HepG2 (cell line): ENCODE measurements around the gene PSMD1. TPM values are rescaled to one million over a fixed set of nuclear protein-coding genes. Genes with fewer than 3 reads are reported as not detected.

Experiments used
- ATAC-seq: fragments of 200-7000 bp; cut with Tn5 transposase; 3 replicates; pipeline ENCODE4 v1.9.1; 2020; ENCODE audit warnings: mild to moderate bottlenecking, moderate library complexity
- BruUV-seq: library from RNA; stranded (reverse); fragments of 400-500 nt; replicated peaks from 2 replicates; lab custom pipeline; 2021; lab: Mats Ljungman, UMichigan
- CTCF ChIA-PET: fragments of 300-600 bp; formaldehyde crosslinking; extraction: SDS; loops from one replicate; lab custom pipeline; 2021; ENCODE audit warnings: low total read pairs, inconsistent platforms, low intra/inter-chr PET ratio; lab: Yijun Ruan, JAX
- POLR2A ChIA-PET: fragments of 350-600 bp; sonication (Branson Sonifier 250); formaldehyde crosslinking; loops from one replicate; lab custom pipeline; 2020; ENCODE audit warnings: antibody characterized with exemption, inconsistent platforms; lab: Yijun Ruan, JAX
- DNase-seq: peaks from one replicate; pipeline ENCODE4 v3.0.0-alpha.2; 2015; ENCODE audit warnings: low spot score
- FAIRE-seq: peaks from 3 replicates; lab custom pipeline; 2011; peaks lifted over from hg19 to GRCh38; lab: Jason Lieb, UNC
- H2AFZ ChIP-seq: one replicate; pipeline ENCODE4 v1.6.1; 2011; ENCODE audit warnings: low read length, inconsistent platforms
- H3K27ac ChIP-seq: fragments of 300-600 bp; 3 replicates; pipeline ENCODE4 v1.8.0; 2011; ENCODE audit warnings: mixed run types, mild to moderate bottlenecking, mixed read lengths, low read length, inconsistent platforms; ENCODE audit not compliant: insufficient read depth; ENCODE audit errors: extremely low read length
- H3K27me3 ChIP-seq, 2 experiments: fragments of 200-600 bp in 1 of 2; 2 replicates in 1 of 2; 3 replicates in 1 of 2; pipeline versions ENCODE4 v1.6.0 to v1.8.0; 2011; ENCODE audit warnings: low read length in 2 of 2, mild to moderate bottlenecking in 2 of 2, moderate library complexity in 2 of 2, inconsistent platforms in 1 of 2; ENCODE audit not compliant: insufficient read depth in 2 of 2, control insufficient read depth in 1 of 2
- H3K36me3 ChIP-seq, 2 experiments: fragments of 200-600 bp in 1 of 2; replicated peaks in 1 of 2; 2 replicates in 1 of 2; 3 replicates in 1 of 2; pipeline versions ENCODE4 v1.5.1 to v1.8.0; 2011; ENCODE audit warnings: low read length in 2 of 2, inconsistent platforms in 1 of 2; ENCODE audit not compliant: insufficient read depth in 2 of 2, control insufficient read depth in 1 of 2
- H3K4me1 ChIP-seq: 2 replicates; pipeline ENCODE4 v1.5.1; 2012; ENCODE audit warnings: low read length, inconsistent platforms; ENCODE audit not compliant: insufficient read depth
- H3K4me2 ChIP-seq: 2 replicates; pipeline ENCODE4 v1.6.0; 2011; ENCODE audit warnings: low read depth, low read length, inconsistent platforms
- H3K4me3 ChIP-seq, 3 experiments: fragments of 200-600 bp in 1 of 3; sonication (generic), shearing (Covaris generic) in 1 of 3; replicated peaks in 1 of 3; 2 replicates each; pipeline ENCODE4 v1.5.1; 2011 to 2016; ENCODE audit warnings: low read length in 3 of 3, inconsistent platforms in 2 of 3, low read depth in 2 of 3, mild to moderate bottlenecking in 2 of 3, control low read depth in 1 of 3, mixed read lengths in 1 of 3; ENCODE audit not compliant: insufficient read depth in 1 of 3
- H3K79me2 ChIP-seq: one replicate; pipeline ENCODE4 v1.6.1; 2011; ENCODE audit warnings: low read length, inconsistent platforms; ENCODE audit not compliant: insufficient read depth
- H3K9ac ChIP-seq: 2 replicates; pipeline ENCODE4 v1.6.0; 2011; ENCODE audit warnings: mild to moderate bottlenecking, low read depth, low read length, inconsistent platforms; ENCODE audit not compliant: insufficient read depth
- H3K9me3 ChIP-seq: 2 replicates; pipeline ENCODE4 v1.5.1; 2012; ENCODE audit warnings: mild to moderate bottlenecking, low read length
- H4K20me1 ChIP-seq: 2 replicates; pipeline ENCODE4 v1.6.0; 2011; ENCODE audit warnings: inconsistent platforms, mild to moderate bottlenecking, low read length, moderate library complexity; ENCODE audit not compliant: insufficient read depth
- MAFK ChIP-seq, 2 experiments: IDR thresholded peaks in 1 of 2; conservative IDR thresholded peaks in 1 of 2; 2 replicates each; pipeline ENCODE4 v1.6.1; 2011; ENCODE audit warnings: improper control_type of control experiment in 2 of 2, low read length in 2 of 2
- NFE2L2 ChIP-seq: fragments of 150-350 bp; IDR thresholded peaks from 2 replicates; pipeline ENCODE4 v1.6.1; 2014; ENCODE audit warnings: low read length
- POLR2AphosphoS2 ChIP-seq: IDR thresholded peaks from 2 replicates; pipeline ENCODE4 v1.6.1; 2011; ENCODE audit warnings: low read depth, low read length, improper control_type of control experiment
- WGBS: methylation state at CpG from one replicate; pipeline ENCODE4 v1.1.6; 2017; ENCODE audit warnings: low lambda C conversion rate; 5-methylcytosine and 5-hydroxymethylcytosine counted together
- in situ Hi-C: cut with HindIII; loops from 2 replicates; pipeline ENCODE4 v1.10.0; 2017; ENCODE audit warnings: low pct_unique_long_range_greater_than_20kb; ENCODE audit not compliant: extremely low pct_ligation_motif_present
- intact Hi-C: fragments of 100-400 bp; cut with micrococcal nuclease; formaldehyde crosslinking; loops from one replicate; pipeline ENCODE4 v1.10.0; 2022; ENCODE audit not compliant: unreplicated experiment
- polyA plus RNA-seq, 8 experiments: library from polyadenylated mRNA; depleted of rRNA in 3 of 8; stranded (reverse) in 7 of 8; unstranded in 1 of 8; fragments of >200 nt; fragmentation: Illumina TruSeq in 4 of 8; extraction: Trizol in 4 of 8; gene quantifications; 2 replicates each; pipeline versions ENCODE4 v1.2.1 to v1.2.3, GENCODE V29; 2011 to 2016; ENCODE audit warnings: low read depth in 4 of 8, missing spikeins in 1 of 8, mixed read lengths in 1 of 8; ENCODE audit not compliant: insufficient read depth in 1 of 8
- total RNA-seq, 5 experiments: library from RNA; depleted of rRNA; stranded (reverse); fragments of >200 nt; fragmentation: Illumina TruSeq; extraction: Trizol; gene quantifications; 2 replicates each; pipeline ENCODE4 v1.2.3, GENCODE V29; 2016; ENCODE audit warnings: low read depth in 1 of 5
- TF ChIP-seq, protein P1 (sequence below): sonication (generic); formaldehyde crosslinking; IDR thresholded peaks from 2 replicates; pipeline ENCODE4 v1.9.0; 2021; ENCODE audit warnings: missing genetic modification reagents, borderline replicate concordance

Gene PSMD1
- total and polyA plus RNA-seq, 2 of the 13 experiments (the other 11 are each of a cell fraction or from before 2014, with no cell fraction given): 136 to 191 TPM

DNA sequence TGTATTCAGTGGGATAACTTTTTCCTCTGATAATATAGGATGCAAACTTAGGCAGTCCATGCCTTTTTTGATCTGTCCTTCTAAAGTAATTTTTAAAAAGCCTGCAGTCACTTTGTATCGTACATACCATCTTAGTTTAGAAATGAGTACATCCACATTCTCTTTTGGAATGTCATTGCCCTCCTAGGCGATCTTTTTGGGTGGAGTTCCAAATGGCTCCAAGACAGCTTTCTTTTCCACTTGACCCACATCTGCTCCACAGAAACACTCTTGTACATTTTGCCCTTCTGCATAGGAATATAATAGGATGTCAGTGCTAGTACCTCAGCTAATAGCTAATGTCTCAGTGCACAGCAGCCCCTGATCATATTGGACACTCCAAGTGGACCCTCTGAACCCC is 90.0 kb downstream of the PSMD1 start (continued):
- TF ChIP-seq, protein P1, sequence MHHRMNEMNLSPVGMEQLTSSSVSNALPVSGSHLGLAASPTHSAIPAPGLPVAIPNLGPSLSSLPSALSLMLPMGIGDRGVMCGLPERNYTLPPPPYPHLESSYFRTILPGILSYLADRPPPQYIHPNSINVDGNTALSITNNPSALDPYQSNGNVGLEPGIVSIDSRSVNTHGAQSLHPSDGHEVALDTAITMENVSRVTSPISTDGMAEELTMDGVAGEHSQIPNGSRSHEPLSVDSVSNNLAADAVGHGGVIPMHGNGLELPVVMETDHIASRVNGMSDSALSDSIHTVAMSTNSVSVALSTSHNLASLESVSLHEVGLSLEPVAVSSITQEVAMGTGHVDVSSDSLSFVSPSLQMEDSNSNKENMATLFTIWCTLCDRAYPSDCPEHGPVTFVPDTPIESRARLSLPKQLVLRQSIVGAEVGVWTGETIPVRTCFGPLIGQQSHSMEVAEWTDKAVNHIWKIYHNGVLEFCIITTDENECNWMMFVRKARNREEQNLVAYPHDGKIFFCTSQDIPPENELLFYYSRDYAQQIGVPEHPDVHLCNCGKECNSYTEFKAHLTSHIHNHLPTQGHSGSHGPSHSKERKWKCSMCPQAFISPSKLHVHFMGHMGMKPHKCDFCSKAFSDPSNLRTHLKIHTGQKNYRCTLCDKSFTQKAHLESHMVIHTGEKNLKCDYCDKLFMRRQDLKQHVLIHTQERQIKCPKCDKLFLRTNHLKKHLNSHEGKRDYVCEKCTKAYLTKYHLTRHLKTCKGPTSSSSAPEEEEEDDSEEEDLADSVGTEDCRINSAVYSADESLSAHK (CRISPR knock-in tag): no peak

DNA sequence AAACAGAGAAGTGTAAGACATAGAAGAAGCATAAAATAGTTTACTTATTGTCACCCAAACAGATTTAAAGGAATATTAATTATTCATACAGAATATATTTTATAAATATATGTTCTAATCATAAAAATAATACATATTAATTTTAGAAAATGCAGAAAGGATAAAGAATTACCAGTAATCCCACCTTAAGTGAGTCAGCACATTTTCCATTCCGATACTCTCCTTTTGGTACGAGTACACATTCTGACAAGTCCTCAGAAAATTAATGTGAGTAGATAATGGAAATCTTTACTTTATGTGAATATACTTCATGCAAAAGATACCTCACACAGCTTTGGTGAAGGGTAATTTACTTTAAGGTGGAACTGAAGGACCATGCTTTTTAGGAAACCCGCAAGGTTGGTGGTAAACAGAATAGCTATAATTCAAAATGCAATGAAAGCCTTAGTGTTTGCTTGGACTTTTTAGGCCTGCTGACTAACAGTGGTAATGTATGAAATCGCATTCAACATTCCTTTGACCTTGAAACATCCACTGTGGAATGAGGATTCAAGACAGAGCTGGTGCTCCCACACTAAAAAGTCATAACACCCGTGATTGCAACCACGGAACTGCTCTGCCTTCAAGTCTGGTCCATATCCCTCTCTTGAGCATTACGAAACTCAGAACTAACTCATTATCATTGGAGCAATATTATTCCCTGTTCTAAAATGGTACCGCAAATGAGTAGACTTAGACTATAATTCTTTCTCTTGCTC is 96.3 kb downstream of the PSMD1 start:
- no peaks in the 10 kb centered on the region for H3K9me3 ChIP-seq
- no peak overlapping the region for H3K4me3 ChIP-seq
- WGBS: 97% methylated on average over 8 of the region's 8 CpGs
- intact Hi-C loops: no loop called here
- no peak for DNase-seq
- H4K20me1 ChIP-seq: no peaks in the 10 kb centered on the region; the same call in 1 of the 2 replicates
- H3K27ac ChIP-seq: peak overlapping the region; percentile 0
- no TSS peak for BruUV-seq
- H3K79me2 ChIP-seq: no peaks in the 10 kb centered on the region
- peaks cover 13 to 64% of the 10 kb centered on the region in 2 experiments for H3K36me3 ChIP-seq
- ChIA-PET CTCF (no interaction called here), POLR2A (no interaction called here)
- no peak for TF ChIP-seq POLR2AphosphoS2
- TF ChIP-seq MAFK (conservative IDR thresholded peaks at IDR 0.05 in 1 of 2, IDR thresholded peaks at IDR 0.05 in 1 of 2; ENCODE audit: low read length in 2 of 2): peak in 1 of 2 experiments; percentile 35; a peak in 1 of 4 replicates
- TF ChIP-seq NFE2L2: peak; percentile 61; the same call in 1 of the 2 replicates
- in situ Hi-C loops: no loop called here
- FAIRE-seq: no peak
- no peak overlapping the region for H3K4me2 ChIP-seq
- H3K4me1 ChIP-seq: no peaks in the 10 kb centered on the region
- H3K27me3 ChIP-seq: no peaks in the 10 kb centered on the region
- no peak overlapping the region for H3K9ac ChIP-seq
- no peak overlapping the region for H2AFZ ChIP-seq
- ATAC-seq: no peak
